Measurements from ENCODE around the gene HS6ST3.

Gene HS6ST3

GRCh38 chr13:96835546-96835945, 745.6 kb downstream of the HS6ST3 start:
- H3K4me3 Mint-ChIP-seq: no peak overlapping the region
- H3K9me3 Mint-ChIP-seq: no peaks in the 10 kb centered on the region
- H3K27ac Mint-ChIP-seq: no peak overlapping the region
- no peaks in the 10 kb centered on the region for H3K36me3 Mint-ChIP-seq (ENCODE audit: low read depth)
- H3K27me3 Mint-ChIP-seq: no peaks in the 10 kb centered on the region
- intact Hi-C loops (cut with micrococcal nuclease): no loop called here
- no peaks in the 10 kb centered on the region for H3K4me1 Mint-ChIP-seq (ENCODE audit: low read depth)

GRCh38 chr13:96836733-96837132, 746.8 kb downstream of the HS6ST3 start:
- Mint-ChIP-seq H3K4me1 (ENCODE audit: low read depth) (no peaks in the 10 kb centered on the region), H3K36me3 (ENCODE audit: low read depth) (no peaks in the 10 kb centered on the region), H3K4me3 (no peak overlapping the region), H3K9me3 (no peaks in the 10 kb centered on the region), H3K27me3 (no peaks in the 10 kb centered on the region), H3K27ac (no peak overlapping the region)
- intact Hi-C loops (cut with micrococcal nuclease): no loop called here

- Mint-ChIP-seq H3K4me1 (ENCODE audit: low read depth) (no peaks in the 10 kb centered on the region), H3K36me3 (ENCODE audit: low read depth) (no peaks in the 10 kb centered on the region), H3K4me3 (no peak overlapping the region), H3K27ac (no peak overlapping the region), H3K9me3 (no peaks in the 10 kb centered on the region), H3K27me3 (no peaks in the 10 kb centered on the region)
- intact Hi-C loops (cut with micrococcal nuclease): no loop called here
These were observed 747.9 kb downstream of the HS6ST3 start for GRCh38 chr13:96837809-96838208.

- H3K36me3 Mint-ChIP-seq (ENCODE audit: low read depth): no peaks in the 10 kb centered on the region
- H3K27me3 Mint-ChIP-seq: no peaks in the 10 kb centered on the region
- H3K4me3 Mint-ChIP-seq: no peak overlapping the region
- no peaks in the 10 kb centered on the region for H3K9me3 Mint-ChIP-seq
- H3K27ac Mint-ChIP-seq: no peak overlapping the region
- no peaks in the 10 kb centered on the region for H3K4me1 Mint-ChIP-seq (ENCODE audit: low read depth)
- intact Hi-C loops (cut with micrococcal nuclease): no loop called here
These were observed 754.3 kb downstream of the HS6ST3 start for GRCh38 chr13:96844195-96844594.

GRCh38 chr13:96844616-96845015, 754.7 kb downstream of the HS6ST3 start:
- Mint-ChIP-seq H3K27ac (no peak overlapping the region), H3K4me3 (no peak overlapping the region), H3K9me3 (no peaks in the 10 kb centered on the region), H3K27me3 (no peaks in the 10 kb centered on the region), H3K36me3 (ENCODE audit: low read depth) (no peaks in the 10 kb centered on the region), H3K4me1 (ENCODE audit: low read depth) (no peaks in the 10 kb centered on the region)
- intact Hi-C loops (cut with micrococcal nuclease): no loop called here

GRCh38 chr13:96848286-96848685, 758.4 kb downstream of the HS6ST3 start:
- Mint-ChIP-seq H3K27ac (no peak overlapping the region), H3K27me3 (no peaks in the 10 kb centered on the region), H3K4me1 (ENCODE audit: low read depth) (no peaks in the 10 kb centered on the region), H3K36me3 (ENCODE audit: low read depth) (no peaks in the 10 kb centered on the region), H3K9me3 (peaks cover 3% of the 10 kb centered on the region), H3K4me3 (no peak overlapping the region)
- intact Hi-C loops (cut with micrococcal nuclease): no loop called here

GRCh38 chr13:96849091-96849490, 759.2 kb downstream of the HS6ST3 start:
- H3K4me1 Mint-ChIP-seq (ENCODE audit: low read depth): no peaks in the 10 kb centered on the region
- no peak overlapping the region for H3K4me3 Mint-ChIP-seq
- no peak overlapping the region for H3K27ac Mint-ChIP-seq
- H3K9me3 Mint-ChIP-seq: peaks cover 11% of the 10 kb centered on the region
- H3K27me3 Mint-ChIP-seq: no peaks in the 10 kb centered on the region
- H3K36me3 Mint-ChIP-seq (ENCODE audit: low read depth): no peaks in the 10 kb centered on the region
- intact Hi-C loops (cut with micrococcal nuclease): no loop called here

GRCh38 chr13:96850538-96851145, 760.7 kb downstream of the HS6ST3 start:
- intact Hi-C loops (cut with micrococcal nuclease): no loop called here
- H3K9me3 Mint-ChIP-seq: peaks cover 18% of the 10 kb centered on the region
- no peaks in the 10 kb centered on the region for H3K4me1 Mint-ChIP-seq (ENCODE audit: low read depth)
- H3K27me3 Mint-ChIP-seq: no peaks in the 10 kb centered on the region
- no peaks in the 10 kb centered on the region for H3K36me3 Mint-ChIP-seq (ENCODE audit: low read depth)
- H3K27ac Mint-ChIP-seq: no peak overlapping the region
- no peak overlapping the region for H3K4me3 Mint-ChIP-seq

GRCh38 chr13:96851856-96852445, 762.0 kb downstream of the HS6ST3 start:
- intact Hi-C loops (cut with micrococcal nuclease): no loop called here
- H3K27me3 Mint-ChIP-seq: no peaks in the 10 kb centered on the region
- no peak overlapping the region for H3K27ac Mint-ChIP-seq
- H3K36me3 Mint-ChIP-seq (ENCODE audit: low read depth): no peaks in the 10 kb centered on the region
- H3K4me1 Mint-ChIP-seq (ENCODE audit: low read depth): no peaks in the 10 kb centered on the region
- peaks cover 18% of the 10 kb centered on the region for H3K9me3 Mint-ChIP-seq
- no peak overlapping the region for H3K4me3 Mint-ChIP-seq

- Mint-ChIP-seq H3K27ac (no peak overlapping the region), H3K4me3 (no peak overlapping the region), H3K4me1 (ENCODE audit: low read depth) (no peaks in the 10 kb centered on the region), H3K36me3 (ENCODE audit: low read depth) (no peaks in the 10 kb centered on the region), H3K9me3 (peaks cover 15% of the 10 kb centered on the region), H3K27me3 (no peaks in the 10 kb centered on the region)
- intact Hi-C loops (cut with micrococcal nuclease): no loop called here
These were observed 768.4 kb downstream of the HS6ST3 start for GRCh38 chr13:96858133-96858826.

- H3K4me1 Mint-ChIP-seq (ENCODE audit: low read depth): no peaks in the 10 kb centered on the region
- H3K4me3 Mint-ChIP-seq: no peak overlapping the region
- no peaks in the 10 kb centered on the region for H3K27me3 Mint-ChIP-seq
- H3K36me3 Mint-ChIP-seq (ENCODE audit: low read depth): no peaks in the 10 kb centered on the region
- H3K9me3 Mint-ChIP-seq: no peaks in the 10 kb centered on the region
- H3K27ac Mint-ChIP-seq: no peak overlapping the region
- intact Hi-C loops (cut with micrococcal nuclease): no loop called here
These were observed 771.0 kb downstream of the HS6ST3 start for GRCh38 chr13:96860882-96861281.

GRCh38 chr13:96862093-96862492, 772.2 kb downstream of the HS6ST3 start:
- intact Hi-C loops (cut with micrococcal nuclease): no loop called here
- no peaks in the 10 kb centered on the region for H3K4me1 Mint-ChIP-seq (ENCODE audit: low read depth)
- H3K36me3 Mint-ChIP-seq (ENCODE audit: low read depth): no peaks in the 10 kb centered on the region
- no peak overlapping the region for H3K4me3 Mint-ChIP-seq
- H3K27me3 Mint-ChIP-seq: no peaks in the 10 kb centered on the region
- H3K9me3 Mint-ChIP-seq: no peaks in the 10 kb centered on the region
- no peak overlapping the region for H3K27ac Mint-ChIP-seq

GRCh38 chr13:96862999-96863398, 773.1 kb downstream of the HS6ST3 start:
- intact Hi-C loops (cut with micrococcal nuclease): no loop called here
- no peak overlapping the region for H3K27ac Mint-ChIP-seq
- H3K36me3 Mint-ChIP-seq (ENCODE audit: low read depth): no peaks in the 10 kb centered on the region
- no peaks in the 10 kb centered on the region for H3K27me3 Mint-ChIP-seq
- no peak overlapping the region for H3K4me3 Mint-ChIP-seq
- H3K4me1 Mint-ChIP-seq (ENCODE audit: low read depth): no peaks in the 10 kb centered on the region
- no peaks in the 10 kb centered on the region for H3K9me3 Mint-ChIP-seq

GRCh38 chr13:96871469-96871868, 781.6 kb downstream of the HS6ST3 start:
- intact Hi-C loops (cut with micrococcal nuclease): no loop called here
- Mint-ChIP-seq H3K36me3 (ENCODE audit: low read depth) (no peaks in the 10 kb centered on the region), H3K27ac (no peak overlapping the region), H3K27me3 (no peaks in the 10 kb centered on the region), H3K9me3 (peaks cover 38% of the 10 kb centered on the region), H3K4me3 (no peak overlapping the region), H3K4me1 (ENCODE audit: low read depth) (no peaks in the 10 kb centered on the region)

GRCh38 chr13:96880419-96880818, 790.5 kb downstream of the HS6ST3 start:
- no peak overlapping the region for H3K27ac Mint-ChIP-seq
- H3K36me3 Mint-ChIP-seq (ENCODE audit: low read depth): no peaks in the 10 kb centered on the region
- peaks cover 39% of the 10 kb centered on the region for H3K9me3 Mint-ChIP-seq
- no peak overlapping the region for H3K4me3 Mint-ChIP-seq
- intact Hi-C loops (cut with micrococcal nuclease): no loop called here
- H3K4me1 Mint-ChIP-seq (ENCODE audit: low read depth): no peaks in the 10 kb centered on the region
- no peaks in the 10 kb centered on the region for H3K27me3 Mint-ChIP-seq
